Suprapubic skin (tissue), 3 donors: ENCODE measurements around the gene PFDN2.

Experiments used
- POLR2A ChIP-seq, 2 donors: fragments of 450-650 bp; IDR thresholded peaks; one replicate each; pipeline ENCODE4 v1.6.1; 2017; ENCODE audit warnings: antibody characterized with exemption in 2 of 2, mild to moderate bottlenecking in 2 of 2, moderate library complexity in 2 of 2
- TF ChIP-seq, protein P1 (sequence below), 2 donors: fragments of 200-600 bp in 1 of 2; fragments of 450-650 bp in 1 of 2; sonication (generic) in 1 of 2; IDR thresholded peaks; one replicate each; pipeline ENCODE4 v1.5.1; 2016 to 2019; ENCODE audit warnings: antibody characterized with exemption in 2 of 2, mild to moderate bottlenecking in 1 of 2, moderate library complexity in 1 of 2

GRCh38 chr1:161158316-161159010, 40.6 kb upstream of the PFDN2 start:
- no peak for TF ChIP-seq POLR2A (IDR thresholded peaks at IDR 0.05)
- TF ChIP-seq, protein P1, sequence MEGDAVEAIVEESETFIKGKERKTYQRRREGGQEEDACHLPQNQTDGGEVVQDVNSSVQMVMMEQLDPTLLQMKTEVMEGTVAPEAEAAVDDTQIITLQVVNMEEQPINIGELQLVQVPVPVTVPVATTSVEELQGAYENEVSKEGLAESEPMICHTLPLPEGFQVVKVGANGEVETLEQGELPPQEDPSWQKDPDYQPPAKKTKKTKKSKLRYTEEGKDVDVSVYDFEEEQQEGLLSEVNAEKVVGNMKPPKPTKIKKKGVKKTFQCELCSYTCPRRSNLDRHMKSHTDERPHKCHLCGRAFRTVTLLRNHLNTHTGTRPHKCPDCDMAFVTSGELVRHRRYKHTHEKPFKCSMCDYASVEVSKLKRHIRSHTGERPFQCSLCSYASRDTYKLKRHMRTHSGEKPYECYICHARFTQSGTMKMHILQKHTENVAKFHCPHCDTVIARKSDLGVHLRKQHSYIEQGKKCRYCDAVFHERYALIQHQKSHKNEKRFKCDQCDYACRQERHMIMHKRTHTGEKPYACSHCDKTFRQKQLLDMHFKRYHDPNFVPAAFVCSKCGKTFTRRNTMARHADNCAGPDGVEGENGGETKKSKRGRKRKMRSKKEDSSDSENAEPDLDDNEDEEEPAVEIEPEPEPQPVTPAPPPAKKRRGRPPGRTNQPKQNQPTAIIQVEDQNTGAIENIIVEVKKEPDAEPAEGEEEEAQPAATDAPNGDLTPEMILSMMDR (IDR thresholded peaks at IDR 0.05) = no peak
